GM18868 (cell line): Measurements from ENCODE around the gene ACTL10.

Experiments
- ATAC-seq: cut with Tn5 transposase; IDR thresholded peaks from one replicate; pipeline ENCODE4 v1.9.1; 2021; ENCODE audit warnings: mild to moderate bottlenecking, moderate library complexity; ENCODE audit not compliant: unreplicated experiment

Gene ACTL10

DNA sequence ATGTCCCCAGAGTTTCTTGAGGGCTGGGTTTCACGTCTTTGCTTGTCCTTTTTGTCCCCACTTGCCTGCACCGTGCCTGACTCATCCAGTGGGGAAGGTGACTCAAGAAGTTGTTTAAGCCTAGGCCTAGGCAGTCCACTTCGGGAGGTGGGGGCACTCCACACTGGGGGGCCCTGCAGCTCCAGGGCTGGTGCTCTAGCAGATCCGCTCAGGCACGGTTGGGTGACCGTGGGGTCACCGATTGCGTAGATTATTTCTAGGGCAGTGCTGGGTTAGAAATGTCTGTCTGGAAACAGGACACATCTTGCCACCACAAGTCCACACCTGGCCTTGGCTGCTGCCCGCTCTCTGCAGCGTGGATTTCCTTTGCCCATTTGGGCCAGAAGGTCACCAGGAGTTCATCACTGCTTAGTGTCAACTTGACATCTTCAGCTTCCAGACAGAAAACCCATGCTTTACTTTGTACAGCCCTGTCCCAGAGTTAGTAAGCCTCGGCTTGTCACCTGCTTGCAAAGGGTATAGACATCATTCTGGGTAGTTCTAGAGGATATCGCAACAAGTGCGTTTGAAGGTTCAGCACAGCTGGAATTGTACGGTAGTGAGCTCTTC, 18.2 kb upstream of the ACTL10 start:
- no peak for ATAC-seq

DNA sequence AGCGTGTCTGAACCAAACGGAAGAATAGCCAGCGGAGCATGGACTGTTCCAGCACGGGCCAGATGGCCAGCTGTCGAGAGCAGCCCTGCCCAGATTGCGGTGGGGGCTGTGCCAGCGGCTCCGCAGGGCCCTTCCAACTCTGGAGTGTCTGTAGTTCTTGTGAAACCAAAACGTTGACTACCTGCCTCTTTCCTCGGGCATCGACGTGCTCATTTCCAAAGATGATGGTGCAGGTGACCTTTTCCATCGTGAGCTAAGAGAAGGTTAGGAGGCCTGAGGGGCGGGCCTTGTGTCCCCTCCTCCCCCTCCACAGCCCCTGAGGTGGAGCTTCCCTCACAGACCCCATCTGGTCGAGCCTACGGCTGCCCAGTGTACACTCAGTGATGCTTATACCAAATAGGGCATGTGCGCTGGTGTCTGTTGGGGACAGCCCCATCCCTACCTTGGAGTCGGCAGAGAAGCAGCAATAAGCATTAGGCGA, 17.5 kb upstream of the ACTL10 start:
- ATAC-seq, result no peak

DNA sequence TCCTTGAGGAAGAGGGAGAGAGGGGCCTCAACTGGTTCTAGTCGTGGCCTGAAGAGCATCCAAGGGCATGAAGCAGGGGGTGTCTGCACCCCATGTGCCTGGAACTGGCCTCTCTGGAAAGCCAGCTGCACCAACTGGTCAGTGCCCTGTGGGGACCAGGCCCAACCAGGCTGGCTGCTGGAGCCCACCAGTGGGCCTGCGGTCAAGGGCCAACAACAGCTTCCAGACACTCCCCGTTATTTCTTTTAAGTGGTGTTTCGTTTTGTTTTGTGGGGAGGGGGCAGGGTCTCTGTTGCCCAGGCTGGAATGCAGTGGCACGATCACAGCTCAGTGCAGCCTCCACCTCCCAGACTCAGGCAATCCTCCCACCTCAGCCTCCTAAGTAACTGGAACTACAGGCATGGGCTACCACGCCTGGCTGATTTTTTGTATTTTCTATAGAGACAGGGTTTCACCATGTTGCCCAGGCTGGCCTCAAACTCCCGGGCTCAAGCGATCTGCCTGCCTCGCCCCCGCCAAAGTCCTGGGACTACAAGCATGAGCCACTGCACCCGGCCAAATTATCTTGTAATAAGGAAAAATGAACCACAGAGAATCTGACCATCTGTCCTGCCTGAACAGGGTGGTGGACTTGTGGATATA, 16.5 kb upstream of the ACTL10 start:
- ATAC-seq, result no peak

DNA sequence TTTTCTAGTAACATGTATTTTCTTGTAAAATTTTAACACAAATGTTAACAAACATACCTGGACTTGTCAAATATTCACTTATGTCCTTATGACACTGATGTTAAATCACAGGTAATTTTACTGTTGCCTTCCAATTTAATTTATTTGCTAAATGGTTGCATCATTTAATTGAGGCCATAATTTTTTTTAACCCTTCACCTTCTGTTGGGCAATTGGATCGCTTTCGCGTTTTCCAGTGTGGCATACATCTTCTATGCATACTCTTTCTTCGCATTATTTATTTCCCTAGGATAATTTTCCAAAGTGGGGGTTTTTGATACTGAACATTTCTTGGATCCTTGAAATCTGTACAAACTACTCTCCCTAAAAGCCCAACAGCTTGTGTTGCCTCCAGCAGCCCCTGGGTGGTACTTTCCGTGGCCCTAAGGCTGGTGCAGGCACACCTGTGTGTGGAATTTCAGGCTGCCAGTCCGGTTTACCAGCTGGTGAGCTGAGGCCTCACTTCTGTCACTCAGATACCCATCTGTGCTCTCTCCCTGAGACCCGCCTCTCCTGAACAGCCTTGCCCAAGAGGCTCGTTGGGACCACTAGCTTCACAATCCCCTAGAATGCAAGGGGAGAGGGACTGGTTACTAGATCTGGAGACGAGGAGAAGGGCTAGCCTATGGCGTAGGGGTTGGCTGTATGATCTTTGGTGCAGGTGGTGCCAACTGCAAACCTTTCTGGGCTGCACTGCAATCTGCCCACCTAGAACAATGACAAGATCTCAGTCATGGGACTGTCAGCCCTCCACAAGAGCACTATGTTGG, 15.8 kb upstream of the ACTL10 start:
- no peak for ATAC-seq

DNA sequence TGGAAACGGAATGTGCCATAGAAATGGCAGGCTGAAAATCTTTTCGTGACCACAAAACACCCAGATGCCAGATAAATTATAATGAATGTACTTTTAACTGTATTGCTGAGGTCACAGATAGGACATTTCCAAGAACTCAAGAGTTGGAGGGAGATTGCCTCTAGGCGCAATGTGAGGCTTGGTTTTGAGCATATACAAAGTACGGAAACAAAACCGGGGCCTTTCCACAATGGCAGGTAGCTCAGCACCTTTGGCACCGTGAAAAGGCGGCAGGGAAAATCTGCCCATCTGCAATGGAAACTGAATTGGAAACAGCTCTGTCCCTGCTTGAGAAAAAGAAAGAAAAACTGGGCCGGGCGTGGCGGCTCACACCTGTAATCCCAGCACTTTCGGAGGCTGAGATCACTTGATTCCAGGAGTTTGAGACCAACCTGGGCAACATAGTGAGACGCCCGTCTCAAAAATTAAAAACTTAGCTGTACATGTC, 15.1 kb upstream of the ACTL10 start:
- ATAC-seq, result no peak

DNA sequence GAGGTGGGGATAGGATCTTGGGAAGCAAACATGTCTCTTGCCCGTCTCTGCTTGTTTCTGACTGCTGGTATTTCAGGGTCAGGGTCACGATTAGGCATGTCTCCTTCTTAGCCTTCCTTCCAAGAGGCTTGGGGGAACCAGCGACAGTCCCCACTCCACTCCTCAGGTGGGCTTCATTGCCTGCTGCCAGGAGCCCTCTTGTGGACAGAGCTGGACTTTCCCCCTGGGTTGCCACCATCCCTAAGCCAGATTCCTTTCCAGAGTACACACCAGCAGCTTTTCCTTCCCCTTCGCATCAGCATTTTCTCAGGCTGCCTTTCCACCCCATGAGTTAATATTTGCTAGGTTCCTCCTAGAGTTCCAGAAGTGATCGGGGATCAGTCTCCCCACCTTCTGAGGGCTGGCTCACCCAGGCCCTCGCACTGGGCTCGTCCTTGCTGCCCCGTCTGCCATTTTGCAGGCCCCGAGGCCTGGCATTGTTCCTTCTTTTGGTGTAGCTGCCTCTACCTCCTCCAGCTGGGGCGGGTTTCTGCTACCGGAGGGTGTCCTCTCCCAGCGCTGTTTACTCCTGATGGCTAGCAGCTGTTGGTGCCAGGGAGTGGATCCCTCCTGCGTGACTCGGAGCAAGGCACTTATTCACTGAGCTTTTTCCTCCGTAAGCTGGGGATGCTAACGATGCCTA, 13.4 kb upstream of the ACTL10 start:
- no peak for ATAC-seq

DNA sequence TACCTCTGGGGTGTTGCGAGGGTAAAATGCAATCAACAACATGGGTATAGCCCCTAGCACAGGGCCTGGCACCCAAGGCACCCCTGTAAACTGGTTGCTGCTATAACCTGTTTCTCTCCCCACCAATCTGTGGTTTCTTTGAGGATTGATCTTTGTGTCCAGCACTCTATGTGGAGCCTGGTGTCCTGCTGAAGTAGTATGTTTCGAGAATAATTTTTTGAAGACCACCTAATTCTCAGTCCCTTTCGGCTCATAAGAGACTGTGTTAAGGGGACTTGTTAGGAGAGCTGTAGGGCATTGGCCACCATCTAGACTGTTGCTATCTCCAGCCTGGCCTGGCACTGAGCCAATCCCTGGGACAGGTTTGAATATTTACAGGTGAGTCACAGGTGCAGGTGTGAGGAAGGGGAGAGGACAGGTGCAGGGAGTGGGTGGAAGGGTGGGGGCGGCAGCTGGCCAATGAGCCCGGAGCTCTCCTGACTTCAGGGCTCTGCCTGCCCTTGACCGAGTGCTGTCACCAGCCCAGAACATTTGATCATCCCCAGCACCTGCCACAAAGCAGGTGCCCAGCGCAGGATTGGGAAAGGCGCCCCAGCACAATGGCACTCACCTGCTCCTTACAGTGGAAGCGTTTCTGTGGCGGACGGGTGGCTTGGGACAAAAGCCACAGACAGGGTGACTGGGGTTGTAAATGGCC, 12.7 kb upstream of the ACTL10 start:
- ATAC-seq, result no peak

DNA sequence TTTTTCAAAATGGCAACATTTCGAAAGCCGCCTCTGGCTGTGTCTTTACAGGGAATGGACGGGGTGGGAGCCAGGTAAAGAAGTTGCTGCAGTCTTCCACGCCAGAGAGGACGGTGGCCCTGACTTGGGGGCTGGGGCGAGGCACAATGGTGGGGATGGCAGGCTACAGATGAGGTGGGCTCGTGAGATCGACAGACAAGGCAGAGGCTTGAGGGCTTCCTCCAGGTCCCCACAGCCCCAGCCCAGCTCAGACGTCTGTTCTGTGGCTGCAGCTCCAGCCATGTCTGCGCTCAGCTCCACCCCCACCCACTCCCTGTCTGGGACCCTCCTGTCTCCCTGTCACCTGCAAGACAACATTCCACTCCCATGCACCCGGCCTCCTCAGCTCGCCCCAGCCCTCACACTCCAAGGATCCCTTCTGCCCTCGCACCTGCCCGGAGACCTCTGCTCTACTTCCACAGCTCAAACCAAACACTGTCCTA, 12.0 kb upstream of the ACTL10 start:
- ATAC-seq, result no peak

DNA sequence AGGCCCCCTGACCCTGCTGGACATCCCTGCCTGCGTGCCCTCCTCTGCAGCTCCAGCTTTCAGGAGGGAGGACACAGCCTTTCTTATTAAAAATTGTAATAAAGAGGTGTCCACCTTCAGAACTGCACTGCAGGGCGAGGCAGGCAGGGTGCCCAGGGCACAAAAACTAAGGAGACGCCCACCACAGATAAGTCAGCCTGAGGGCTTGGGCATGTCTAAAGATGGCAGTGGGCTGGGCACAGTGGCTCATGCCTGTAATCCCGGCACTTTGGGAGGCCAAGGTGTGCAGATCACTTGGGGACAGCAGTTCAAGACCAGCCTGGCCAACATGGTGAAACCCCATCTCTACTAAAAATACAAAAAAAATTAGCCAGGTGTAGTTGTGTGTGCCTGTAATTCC, 11.6 kb upstream of the ACTL10 start:
- no peak for ATAC-seq

DNA sequence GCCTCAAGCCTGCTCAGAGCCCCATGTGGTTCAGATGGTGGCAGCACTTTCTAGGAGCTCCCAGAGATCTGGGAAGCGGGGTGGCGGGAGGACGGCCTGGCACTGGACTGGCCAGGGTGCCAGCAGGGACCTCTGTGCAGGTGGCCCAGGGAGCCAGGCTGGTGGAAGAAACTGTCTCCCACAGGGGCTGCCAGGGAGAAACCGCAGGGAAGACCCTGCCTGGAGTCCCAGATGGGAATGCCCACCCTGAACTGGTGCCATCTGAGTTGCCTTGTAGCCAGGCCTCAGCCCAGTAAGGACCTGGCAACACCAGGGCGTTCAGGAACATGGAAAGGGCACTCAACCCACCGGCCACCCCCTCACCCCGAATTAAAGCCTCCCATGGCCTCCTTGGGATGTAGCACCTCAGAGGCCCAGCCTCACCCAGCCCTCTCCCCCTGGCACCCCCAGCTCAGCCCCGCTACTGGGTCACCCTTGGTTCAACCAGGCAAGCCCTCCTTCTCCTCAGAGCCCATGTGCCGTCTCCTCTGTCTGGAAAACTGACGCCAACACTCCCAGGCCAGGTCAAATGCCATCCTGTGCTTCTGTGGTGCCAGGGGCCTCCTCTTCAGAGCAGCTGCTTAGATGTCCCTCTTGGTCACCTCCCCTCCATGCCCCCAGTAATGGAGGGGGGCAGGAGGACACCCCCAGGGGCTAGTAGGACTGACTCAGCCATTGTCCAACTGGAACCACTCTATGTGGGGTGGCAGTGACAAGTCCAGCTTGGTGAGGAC, 10.5 kb upstream of the ACTL10 start:
- ATAC-seq, result no peak

DNA sequence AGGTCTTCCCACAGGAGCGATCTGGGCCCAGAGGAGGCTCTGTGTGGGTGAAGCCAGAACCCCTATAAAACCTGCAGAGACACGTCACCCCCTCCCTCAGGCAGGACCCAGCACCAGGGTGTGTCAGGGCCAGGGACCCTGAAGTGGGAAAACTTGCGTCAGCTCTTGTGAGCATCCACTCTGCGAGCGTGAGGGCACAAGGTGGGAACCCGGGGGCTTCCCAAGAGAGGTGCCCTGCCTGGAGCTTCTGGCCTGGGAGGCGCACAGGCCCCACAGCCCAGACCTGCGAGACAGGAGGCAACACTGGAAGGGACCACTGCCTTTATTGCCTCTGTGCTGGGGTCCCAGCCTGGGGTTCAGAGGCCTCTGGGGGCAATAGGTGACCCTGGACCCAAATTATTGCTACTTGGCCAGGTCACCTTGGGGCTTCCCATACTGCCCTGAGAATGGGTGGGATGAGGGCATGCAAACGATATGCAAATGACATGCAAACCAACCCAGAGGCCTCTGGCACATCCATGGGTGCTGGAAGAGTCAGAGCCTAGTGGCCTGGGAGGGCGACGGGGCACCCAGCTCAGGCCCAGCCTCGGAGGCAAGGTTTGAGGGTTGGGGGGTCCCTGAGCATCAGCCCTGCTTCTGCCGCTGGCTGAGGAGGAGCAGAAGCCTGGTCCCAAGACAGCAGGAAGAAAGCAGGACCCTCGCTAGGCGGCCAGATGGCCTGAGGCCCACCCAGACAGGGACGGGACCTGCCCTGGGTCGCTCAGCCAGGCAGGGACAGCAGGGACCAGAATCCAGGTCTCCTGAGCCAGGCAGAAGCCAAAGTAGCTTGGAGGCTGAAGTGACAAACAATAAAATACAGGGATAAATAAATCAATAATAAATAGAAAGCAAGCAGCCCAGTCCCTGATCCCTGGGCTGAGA, 9.7 kb upstream of the ACTL10 start:
- ATAC-seq, result no peak

DNA sequence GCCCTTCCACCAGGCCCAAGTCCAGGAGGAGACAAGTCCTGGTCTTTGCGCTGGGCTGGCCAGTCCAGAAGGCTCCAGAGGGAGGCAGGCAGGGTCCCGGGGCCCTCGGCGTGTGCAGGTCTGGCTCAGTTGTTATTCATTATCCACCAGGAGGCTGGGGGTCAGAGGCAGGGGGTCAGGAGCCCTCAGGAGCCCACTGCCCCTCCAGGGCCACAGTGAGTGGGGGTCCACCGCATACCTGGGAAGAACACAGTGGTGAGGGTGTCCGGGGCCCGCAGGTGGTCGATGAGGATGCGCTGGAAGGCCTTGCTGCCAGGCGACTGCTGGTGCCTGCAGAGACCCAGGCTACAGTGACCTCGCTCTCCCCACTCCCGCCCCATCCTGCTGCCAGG, 9.0 kb upstream of the ACTL10 start:
- no peak for ATAC-seq

DNA sequence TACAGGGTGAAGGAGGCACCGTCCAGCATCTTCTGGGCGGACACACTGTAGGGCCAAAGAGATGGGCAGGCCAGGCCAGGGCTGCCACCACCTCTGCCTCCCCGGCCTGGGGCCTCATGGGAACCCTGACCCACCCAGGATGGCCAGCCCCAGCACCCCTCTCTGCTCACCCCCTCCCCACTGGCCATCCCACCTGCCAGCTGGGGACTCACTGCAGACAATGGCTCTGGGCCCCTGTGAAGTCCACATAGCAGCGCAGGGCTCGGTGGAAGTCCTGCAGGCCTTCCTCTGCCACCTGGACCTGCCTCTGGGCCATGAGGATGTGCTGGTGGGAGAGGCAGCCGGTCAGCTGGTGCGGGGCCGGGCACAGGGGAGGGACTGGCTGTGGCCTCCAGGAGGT, 8.2 kb upstream of the ACTL10 start:
- no peak for ATAC-seq

DNA sequence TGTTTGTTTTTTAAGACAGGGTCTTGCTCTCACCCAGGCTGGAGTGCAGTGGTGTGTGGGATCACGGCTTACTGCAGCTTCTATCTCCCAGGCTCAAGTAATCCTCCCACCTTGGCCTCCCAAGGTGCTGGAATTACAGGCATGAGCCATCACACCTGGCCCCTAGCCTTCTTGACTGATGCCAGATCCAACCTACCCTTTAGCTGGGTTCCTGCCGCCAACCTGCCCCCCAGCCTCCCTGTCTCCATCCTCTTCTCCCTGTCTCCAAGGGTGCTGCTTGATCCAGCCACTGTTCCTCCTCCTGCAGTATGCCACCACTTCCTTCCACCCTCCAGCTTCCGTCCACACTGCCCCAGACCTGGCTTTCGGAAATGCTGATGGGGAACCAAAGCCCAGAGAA, 7.8 kb upstream of the ACTL10 start:
- ATAC-seq, result no peak

DNA sequence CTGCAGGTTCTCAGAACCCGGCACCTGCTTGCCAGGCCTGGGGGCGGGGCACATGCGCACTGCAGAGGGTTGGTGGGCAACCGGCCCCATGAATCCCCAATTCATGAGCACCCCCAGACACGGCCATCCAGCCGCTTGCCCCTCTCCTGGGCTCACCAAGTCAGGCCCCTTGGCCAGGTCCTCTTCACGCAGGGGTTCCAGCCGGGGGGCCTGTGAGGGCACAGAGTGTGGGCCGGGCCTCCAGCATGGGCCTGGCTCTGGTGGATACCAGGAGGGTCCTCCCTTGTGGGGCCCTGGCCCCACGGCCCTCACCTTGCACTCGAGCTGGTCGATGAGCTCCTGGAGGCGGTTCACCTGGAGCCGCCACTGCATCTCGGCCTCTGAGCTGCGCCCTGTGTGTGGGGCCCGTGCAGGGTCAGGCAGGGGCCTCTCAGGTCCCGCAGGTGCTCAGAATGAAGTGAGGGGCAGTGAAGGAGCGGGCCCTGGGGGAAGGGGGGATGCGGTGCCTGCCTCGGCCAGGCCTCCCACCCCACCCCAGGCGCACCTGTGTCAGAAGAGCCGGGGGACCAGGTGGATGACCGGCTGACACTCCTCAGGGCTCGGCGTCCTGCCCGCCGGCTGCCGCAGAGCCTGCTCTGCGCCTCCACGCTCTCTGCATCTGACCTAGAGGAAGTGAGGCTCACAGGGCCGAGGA, 7.3 kb upstream of the ACTL10 start:
- no peak for ATAC-seq

DNA sequence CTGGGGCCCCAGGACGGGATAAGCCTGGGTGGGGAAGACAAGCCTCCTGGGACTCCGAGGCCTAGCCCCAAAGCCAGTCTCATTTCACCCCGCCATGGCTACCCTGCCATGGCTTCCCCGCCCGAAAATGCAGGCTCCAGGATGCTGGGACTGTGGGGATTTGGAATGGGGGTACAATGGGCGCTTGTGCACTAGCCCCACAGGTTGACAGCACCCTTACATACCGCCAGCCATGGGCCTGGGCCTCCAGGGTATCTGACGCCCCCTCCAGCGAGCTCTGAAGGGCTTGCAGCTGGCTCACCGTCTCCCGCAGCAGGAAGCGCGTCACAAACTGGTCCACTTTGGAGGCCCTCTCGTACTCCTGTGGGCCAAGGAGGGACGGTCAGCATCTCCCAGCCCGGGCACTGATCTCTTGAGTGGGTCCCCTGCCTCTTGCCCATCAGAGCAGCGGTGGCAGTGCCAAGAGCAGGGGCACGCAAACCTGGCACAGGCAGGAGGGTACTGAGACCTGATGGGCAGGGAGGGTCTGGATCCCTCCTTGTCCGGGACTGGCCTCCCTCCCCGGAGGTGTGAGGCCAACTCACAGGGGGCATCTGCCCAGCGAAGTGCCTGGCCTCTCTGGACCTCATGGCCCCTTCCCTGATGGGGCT, 6.6 kb upstream of the ACTL10 start:
- ATAC-seq, result no peak

DNA sequence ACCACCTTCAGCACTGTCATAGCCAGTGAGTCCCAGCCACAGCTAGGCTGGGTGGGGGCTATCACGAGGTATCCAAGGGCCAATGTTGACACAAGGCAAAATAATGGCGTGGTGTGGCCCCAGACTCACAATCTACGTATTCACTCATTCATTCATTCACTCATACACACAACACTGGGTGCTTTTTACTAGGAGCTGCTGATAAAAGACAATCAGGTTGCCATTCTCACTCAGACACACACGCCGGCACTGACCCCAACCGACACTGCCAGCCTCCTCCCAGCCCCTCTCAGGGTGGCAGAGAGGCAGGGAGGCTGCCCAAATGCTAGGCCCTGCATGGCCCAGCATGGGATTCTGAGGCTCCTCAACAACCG, 6.1 kb upstream of the ACTL10 start:
- ATAC-seq, result no peak

DNA sequence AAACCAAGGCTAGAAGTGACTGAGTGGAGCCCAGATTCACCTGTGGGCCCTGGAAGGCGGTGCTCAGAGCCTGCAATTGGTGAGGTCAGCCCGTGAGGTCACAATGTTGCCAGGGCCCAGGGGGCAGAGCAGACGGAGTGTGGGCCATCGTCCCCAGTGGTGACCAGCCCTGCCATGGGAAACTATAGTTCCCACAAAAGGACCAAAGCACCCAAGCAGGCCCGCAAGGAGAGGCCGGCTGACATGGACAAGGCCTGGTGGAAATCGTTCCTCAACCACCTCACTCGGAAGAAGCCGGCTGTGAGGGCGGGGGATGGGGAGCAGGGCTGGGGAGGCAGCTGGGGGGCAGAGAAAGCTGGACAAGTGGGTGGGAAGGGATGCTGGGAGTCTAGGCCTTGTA, 4.6 kb upstream of the ACTL10 start, which contains the start of gene C20orf144:
C20orf144 (plus strand) TSS at position 156 of the 400 bp plus-strand sequence; CDS start at position 175, 19 bp downstream.
- ATAC-seq, result no peak
